ENCODE results near the gene ABHD16B. TPM values are rescaled to one million over a fixed set of nuclear protein-coding genes. Genes with fewer than 3 reads are reported as not detected.

ABHD16B gene
- total RNA-seq, 1 donor from 2014 or later = not detected

GRCh38 chr20:63886921-63887320 lies 25.6 kb downstream of the ABHD16B start:
- DNase-seq (no peak), ATAC-seq (no peak)
- intact Hi-C loops (cut with micrococcal nuclease) = no loop called here

DNA sequence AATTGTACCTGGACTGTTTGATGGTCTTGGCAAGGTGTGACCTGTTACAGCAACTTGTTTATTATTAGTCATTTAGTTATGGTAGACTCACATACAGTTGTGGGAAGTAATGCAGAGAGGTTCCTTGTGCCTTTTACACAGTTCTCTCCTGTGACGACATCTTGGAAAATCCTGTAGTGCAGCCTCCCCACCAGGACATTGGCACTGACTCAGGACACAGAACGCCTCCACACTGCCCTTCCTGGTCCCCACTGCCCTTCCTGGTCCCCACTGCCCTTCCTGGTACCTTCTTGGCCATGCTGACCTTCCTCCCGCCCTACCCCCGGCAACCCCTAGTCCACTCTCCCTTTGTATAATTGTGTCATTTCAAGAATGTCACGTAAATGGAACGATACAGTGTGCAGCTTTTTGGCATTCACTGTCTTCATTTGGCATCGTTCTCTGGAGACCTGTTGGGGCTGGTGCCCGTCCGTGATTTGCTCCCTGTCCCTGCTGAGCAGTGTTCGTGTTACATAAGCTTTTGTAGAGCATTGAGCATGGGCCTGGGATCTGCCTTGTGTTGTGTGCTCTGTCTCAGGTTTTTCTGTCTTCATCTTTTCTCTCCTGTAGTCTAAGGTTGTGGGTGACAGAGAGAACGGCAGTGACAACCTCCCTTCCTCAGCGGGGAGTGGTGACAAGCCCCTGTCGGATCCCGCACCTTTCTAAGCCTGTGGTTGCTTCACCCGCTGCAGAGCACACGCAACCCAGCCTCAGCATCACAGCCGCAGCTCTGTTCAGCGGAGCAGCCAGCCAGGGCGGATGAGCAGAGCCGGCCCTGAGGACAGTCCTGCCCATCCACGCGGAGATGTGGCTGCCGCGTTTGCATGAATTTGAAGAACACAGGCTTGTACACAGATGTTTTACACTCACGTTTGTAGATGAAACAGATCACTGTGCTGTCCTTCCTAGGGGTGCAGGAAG lies 28.2 kb downstream of the ABHD16B start:
- intact Hi-C loops (cut with micrococcal nuclease) = no loop called here
- ATAC-seq (no peak), DNase-seq (no peak)

GRCh38 chr20:63890201-63890576 lies 28.9 kb downstream of the ABHD16B start:
- intact Hi-C loops (cut with micrococcal nuclease) = no loop called here
- ATAC-seq (no peak), DNase-seq (no peak)

DNA sequence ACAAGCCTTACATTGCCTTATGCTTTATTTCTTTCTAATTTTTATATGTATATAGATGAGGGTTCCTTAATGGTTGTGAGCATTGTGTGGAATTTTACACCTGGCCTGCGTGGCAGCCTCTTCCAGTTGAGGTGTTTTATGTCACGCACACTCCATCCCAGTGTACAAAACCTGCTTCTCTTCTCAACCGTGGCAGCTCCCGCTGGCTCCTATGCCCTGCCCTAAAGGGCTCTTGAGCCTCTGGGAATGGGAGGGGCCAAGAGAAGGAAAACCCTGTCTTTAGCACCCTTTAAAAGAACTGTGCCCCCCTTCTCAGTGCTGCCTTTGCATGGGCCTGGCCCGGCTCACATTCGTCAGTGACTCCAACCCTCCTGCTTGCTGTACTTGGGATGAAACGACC lies 29.3 kb downstream of the ABHD16B start:
- ATAC-seq = no peak
- DNase-seq = no peak
- intact Hi-C loops (cut with micrococcal nuclease) = no loop called here

- DNase-seq (peak; percentile 41), ATAC-seq (no peak)
- intact Hi-C loops (cut with micrococcal nuclease) = no loop called here
These were observed 30.0 kb downstream of the ABHD16B start for GRCh38 chr20:63891061-63892002.

DNA sequence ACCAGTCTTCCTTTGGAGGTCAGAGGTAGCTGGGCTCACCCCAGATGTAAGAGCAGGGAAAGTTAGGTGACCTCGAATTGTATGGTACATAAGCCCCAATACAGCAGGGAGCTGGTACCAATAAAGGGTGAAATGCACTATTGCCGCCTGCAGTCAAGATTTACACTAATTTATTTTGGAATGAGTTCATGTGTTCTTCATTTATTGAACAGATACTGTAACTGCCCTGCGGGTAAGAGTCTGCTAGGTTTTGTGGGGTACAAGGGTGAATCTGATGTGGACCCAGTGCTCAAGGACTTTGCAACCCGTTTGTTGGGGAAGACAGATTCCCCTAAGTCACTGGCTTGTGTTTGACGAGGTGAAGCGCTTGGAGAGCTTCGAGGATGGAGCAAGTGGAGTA lies 31.1 kb downstream of the ABHD16B start:
- DNase-seq (no peak), ATAC-seq (no peak)
- intact Hi-C loops (cut with micrococcal nuclease) = no loop called here

DNA sequence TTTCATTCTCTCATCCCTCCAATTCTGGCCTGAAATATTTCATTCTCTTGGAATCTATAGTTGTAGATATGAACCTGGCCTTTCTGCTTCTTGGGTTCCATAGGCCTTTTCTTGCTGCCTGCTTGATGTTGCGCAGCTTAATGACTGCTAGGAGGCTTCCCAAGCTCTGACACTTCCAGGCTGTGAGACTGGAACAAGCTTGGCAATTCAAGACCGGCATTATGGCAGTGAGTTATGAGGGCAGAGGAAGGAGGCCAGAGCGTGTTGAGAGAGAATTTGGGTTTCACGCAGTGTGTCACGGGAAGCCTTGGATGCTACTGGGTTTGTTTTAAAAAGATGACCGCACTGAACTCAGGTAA lies 32.7 kb downstream of the ABHD16B start:
- DNase-seq (no peak), ATAC-seq (no peak)
- intact Hi-C loops (cut with micrococcal nuclease) = no loop called here

- intact Hi-C loops (cut with micrococcal nuclease) = no loop called here
- ATAC-seq (peak; percentile 95), DNase-seq (peak; percentile 98)
These were observed 33.3 kb downstream of the ABHD16B start, which contains the start of gene DNAJC5 for GRCh38 chr20:63894358-63895201. DNAJC5 (plus strand) TSS chr20:63895126; CDS start chr20:63928346, 33,220 bp downstream.

DNA sequence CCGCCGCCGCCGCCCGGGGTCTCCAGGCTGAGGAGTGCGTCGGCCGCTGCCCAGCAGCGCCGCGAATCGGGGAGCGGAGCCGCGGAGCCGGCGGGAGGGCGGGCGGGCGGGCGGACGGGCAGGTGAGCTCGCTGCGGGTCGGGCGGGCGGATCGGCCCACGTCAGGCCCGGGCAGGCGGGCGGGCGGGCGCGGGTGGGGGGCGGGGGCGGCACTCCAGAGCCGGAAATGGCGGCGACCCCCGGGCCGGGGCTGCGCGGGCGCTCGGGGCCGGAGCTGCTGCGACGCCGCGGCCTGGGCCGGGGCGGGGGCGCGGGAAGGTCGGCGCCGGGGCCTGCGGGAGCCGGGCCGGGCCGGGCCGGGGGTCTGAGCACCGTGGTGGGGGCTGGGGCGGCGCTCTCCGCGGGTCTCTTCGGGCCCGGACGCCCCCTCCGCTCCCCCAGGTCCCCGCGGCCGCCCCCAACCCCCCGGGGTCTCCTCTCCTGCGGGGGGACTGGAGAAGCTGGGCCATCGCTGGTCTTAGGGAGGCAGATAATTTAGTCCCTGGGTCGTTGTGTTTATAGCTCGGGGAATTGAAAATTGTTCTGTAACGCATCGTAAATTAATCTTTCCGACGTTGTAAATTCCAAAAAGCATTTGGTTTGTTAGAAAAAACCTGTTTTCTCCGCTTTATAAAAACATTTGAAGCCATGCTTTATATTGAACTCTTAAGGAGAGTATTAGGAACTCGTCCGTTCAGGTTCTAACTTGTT lies 34.1 kb downstream of the ABHD16B start:
- no peak for ATAC-seq
- intact Hi-C loops (cut with micrococcal nuclease) = no loop called here
- no peak for DNase-seq

DNA sequence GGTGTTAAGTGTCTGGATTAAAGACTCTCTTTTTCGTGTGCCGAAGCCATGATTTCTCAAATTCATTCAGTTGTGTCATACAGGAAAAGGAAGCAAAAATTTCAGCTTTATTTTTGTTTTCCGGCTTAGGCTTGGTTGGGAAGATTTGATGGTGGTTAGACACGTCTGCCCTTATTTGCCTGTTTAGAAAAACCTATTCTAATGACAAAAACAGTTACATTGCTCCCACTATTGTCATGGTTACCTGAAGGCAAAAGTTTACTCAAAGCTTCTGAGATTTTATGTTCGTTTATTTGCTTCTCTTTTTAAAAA lies 34.6 kb downstream of the ABHD16B start:
- no peak for DNase-seq
- ATAC-seq = no peak
- intact Hi-C loops (cut with micrococcal nuclease) = no loop called here

DNA sequence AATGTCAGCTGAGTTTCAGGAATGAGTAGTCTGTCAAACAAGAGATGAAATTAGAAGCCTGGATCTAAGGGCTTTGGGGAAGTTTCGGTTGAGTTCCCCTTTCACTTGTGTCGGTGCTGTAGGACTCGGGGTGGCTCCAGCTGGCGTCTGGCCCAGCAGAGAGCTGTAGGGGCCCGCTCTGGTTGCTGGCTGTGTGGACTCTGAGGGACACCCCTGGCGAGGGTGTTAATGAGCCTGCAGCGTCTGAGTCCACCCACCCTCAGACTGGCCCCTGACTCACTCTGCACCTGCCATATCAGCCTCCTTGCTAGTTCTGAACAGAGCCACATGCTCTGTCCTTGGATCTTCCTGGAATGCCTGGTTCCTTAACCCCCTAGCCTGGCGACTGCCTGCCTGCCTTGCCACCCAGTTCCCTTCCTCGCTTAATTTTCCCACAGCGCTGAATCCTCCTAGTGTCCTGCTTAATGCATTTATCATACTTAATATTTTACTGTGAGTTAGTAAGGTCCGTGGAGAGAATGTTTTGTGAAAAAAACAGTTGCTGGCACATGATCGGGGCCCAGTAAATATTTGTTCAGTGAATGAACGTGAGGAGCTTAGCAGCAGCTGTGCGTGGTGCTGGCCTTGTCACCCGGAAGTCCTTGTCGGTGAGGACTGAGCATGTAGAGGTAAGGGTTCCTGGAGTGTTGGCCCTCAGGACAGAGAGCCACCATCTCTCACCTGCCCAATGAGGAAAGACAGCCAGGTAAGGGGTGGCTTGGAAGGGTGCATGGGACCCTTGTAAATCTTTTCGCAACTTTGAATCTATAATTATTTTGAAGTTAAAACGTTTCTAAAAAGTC lies 35.2 kb downstream of the ABHD16B start:
- DNase-seq (peak; percentile 74), ATAC-seq (peak; percentile 9)
- intact Hi-C loops (cut with micrococcal nuclease) = no loop called here

DNA sequence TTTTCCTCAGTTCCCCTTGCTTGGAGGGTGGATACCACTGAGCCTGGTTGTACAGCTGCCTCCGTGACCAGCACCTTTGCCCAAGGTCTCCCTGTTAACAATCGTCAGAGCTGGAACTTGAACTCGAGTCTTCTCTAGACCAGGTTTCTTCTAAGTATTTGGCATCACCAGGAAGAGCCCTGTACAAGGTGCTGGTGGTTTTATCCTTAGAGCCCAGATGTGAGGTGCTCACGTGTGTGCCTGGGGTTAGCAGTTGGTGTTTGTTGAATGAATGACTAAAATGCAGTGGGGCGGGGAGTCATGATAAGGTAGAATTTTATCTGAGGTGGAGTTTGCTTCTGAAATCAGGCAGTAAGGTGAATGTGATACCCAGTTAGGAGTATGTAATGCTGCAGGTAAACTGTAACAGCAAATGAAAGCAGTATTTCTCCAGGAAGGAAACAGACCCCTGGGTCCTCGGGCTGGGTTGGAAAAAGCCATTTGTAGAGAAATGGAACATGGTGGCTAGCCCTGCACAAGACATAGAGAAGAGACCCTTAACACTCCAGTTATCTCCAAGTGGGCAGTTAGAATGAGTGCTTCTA lies 36.8 kb downstream of the ABHD16B start:
- DNase-seq = no peak
- intact Hi-C loops (cut with micrococcal nuclease) = no loop called here
- ATAC-seq = no peak

DNA sequence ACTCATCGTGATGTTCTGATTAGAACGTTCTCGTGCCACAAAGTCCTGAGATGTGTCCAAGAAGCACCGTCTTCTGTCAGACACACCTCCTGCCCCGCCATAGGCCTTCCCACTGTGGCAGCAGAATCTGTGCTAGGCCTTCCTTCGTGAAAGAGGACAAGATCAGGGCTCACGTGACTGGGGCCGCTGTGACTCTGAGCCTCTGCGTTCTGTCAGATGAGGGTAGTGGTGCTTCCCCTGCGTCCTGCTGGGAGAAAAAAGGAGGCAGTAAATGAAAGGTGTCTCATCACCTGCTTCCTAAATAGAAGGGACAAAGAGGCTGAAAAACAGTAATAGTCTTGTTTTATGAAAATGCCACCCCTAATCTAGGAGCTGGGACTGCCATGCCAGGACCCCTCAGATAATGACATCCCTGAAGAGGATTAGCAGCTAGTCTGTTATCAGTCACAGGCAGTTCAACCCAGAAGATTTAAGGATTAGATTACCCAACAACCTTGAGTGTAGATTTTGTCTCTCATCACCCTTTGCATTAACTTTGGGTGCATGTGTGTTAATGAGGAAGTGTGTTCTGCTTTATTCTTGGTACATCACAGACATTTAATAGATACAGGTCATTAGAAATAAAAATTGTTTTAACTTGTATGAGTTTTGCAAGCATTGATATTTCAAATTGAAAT lies 37.7 kb downstream of the ABHD16B start:
- ATAC-seq (no peak), DNase-seq (peak; percentile 49)
- intact Hi-C loops (cut with micrococcal nuclease) = no loop called here

DNA sequence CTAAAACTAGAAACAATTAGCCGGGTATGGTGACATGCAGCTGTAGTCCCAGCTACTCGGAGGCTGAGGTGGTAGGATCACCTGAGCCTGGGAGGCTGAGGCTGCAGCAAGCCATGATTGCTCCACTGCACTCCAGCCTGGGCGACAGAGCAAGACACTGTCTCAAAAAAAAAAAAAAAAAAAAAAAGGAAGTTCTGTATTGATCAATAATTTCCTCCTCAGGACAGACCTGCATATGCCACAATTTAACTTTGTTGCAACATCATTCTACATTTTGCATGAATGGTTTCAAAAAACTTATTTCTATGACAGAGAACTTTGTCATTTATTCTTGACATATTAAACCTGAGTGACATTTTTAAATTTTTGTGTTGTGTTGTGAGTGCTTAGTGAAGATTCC lies 39.1 kb downstream of the ABHD16B start:
- ATAC-seq (no peak), DNase-seq (no peak)
- intact Hi-C loops (cut with micrococcal nuclease) = no loop called here

GRCh38 chr20:63903796-63904561 lies 42.7 kb downstream of the ABHD16B start:
- ATAC-seq (no peak), DNase-seq (no peak)

DNA sequence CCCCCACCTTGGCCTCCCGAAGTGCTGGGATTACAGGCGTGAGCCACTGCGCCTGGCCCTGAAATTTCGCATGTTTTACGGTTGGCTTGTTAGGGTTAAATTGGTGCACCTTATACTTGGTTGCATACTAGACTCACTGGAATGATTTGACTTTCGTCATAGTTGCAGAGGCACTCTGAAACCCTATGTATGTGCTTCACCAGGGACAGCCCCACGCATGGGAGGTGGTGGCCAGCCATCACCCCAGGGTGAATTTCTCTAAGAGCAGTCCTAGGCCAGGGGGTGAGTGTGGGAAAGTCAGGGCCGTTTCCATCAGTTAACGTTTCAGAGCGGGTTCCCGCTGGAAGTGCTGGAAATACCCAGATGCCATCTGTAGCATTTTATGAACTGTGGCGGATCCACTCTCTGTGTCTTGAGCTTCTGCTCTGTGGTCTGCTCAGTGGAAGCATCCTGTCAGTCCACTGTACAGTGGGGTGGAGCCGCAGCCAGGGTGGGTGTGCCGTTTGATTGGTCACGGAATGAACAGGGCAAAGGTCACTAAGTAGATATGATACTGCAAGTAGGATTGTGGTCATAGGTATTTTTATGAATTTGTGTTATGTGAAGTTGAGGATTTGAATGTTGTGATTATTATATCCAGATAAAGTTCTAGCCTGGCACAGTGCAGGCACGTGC lies 46.8 kb downstream of the ABHD16B start:
- DNase-seq (no peak), ATAC-seq (no peak)
- intact Hi-C loops (cut with micrococcal nuclease) = no loop called here

More at GRCh38 chr20:63903796-63904561, 42.7 kb downstream of the ABHD16B start:
- intact Hi-C loops (cut with micrococcal nuclease) = no loop called here

Measured in left ventricle myocardium superior (tissue), 1 donor.